K562 (cell line): ENCODE data around the gene ALKBH3. TPM values are rescaled to one million over a fixed set of nuclear protein-coding genes. Genes with fewer than 3 reads are reported as not detected.
A peak's percentile ranks its signal among the peaks of the same experiment; 100 is the strongest.

Source experiments
- ATAC-seq: fragments of 200-7000 bp; cut with Tn5 transposase; 3 replicates; pipeline ENCODE4 v1.9.1; 2020; ENCODE audit warnings: moderate library complexity
- BruUV-seq: library from RNA; stranded (reverse); fragments of 400-500 nt; replicated peaks from 2 replicates; lab custom pipeline; 2021; lab: Mats Ljungman, UMichigan
- CTCF ChIA-PET: fragments of 300-600 bp; formaldehyde crosslinking; extraction: SDS; loops from one replicate; lab custom pipeline; 2021; ENCODE audit warnings: low intra/inter-chr PET ratio; lab: Yijun Ruan, JAX
- POLR2A ChIA-PET: fragments of 300-600, 350-650 bp; sonication (Branson Sonifier 250); formaldehyde crosslinking; extraction: SDS; loops from one replicate; lab custom pipeline; 2021; ENCODE audit warnings: antibody characterized with exemption, inconsistent platforms; lab: Yijun Ruan, JAX
- DNase-seq, 4 experiments: peaks; one replicate each; pipeline versions ENCODE4 v3.0.0 to v3.0.0-alpha.2; 2011 to 2018; ENCODE audit warnings: low spot score in 3 of 4, mixed read lengths in 3 of 4; ENCODE audit errors: extremely low read depth in 1 of 4
- FAIRE-seq: peaks from 2 replicates; lab custom pipeline; 2011; peaks lifted over from hg19 to GRCh38; lab: Jason Lieb, UNC
- H2AFZ ChIP-seq: 2 replicates; pipeline ENCODE4 v1.6.0; 2011; ENCODE audit warnings: low read depth, low read length, control low read depth, inconsistent platforms
- H3K27ac ChIP-seq: fragments of 200-600 bp; 3 replicates; pipeline ENCODE4 v1.8.0; 2011; ENCODE audit warnings: low read depth, mild to moderate bottlenecking, control low read depth, inconsistent platforms, low read length, moderate library complexity, mixed read lengths; ENCODE audit errors: extremely low read depth
- H3K27me3 ChIP-seq, 2 experiments: fragments of 300-600 bp in 1 of 2; 2 replicates in 1 of 2; 3 replicates in 1 of 2; pipeline versions ENCODE4 v1.6.0 to v1.8.0; 2011; ENCODE audit warnings: inconsistent platforms in 2 of 2, low read length in 2 of 2, mild to moderate bottlenecking in 1 of 2, mixed read lengths in 1 of 2, moderate library complexity in 1 of 2; ENCODE audit not compliant: control insufficient read depth in 2 of 2, insufficient read depth in 2 of 2
- H3K36me3 ChIP-seq: fragments of 300-600 bp; 3 replicates; pipeline ENCODE4 v1.8.0; 2011; ENCODE audit warnings: mild to moderate bottlenecking, low read length, inconsistent platforms; ENCODE audit not compliant: control insufficient read depth, insufficient read depth
- H3K4me1 ChIP-seq, 2 experiments: fragments of 200-600 bp in 1 of 2; replicated peaks in 1 of 2; 2 replicates in 1 of 2; 3 replicates in 1 of 2; pipeline versions ENCODE4 v1.5.1 to v1.8.0; 2011; ENCODE audit warnings: inconsistent platforms in 2 of 2, low read length in 2 of 2, mild to moderate bottlenecking in 1 of 2, mixed read lengths in 1 of 2, moderate library complexity in 1 of 2; ENCODE audit not compliant: control insufficient read depth in 2 of 2, insufficient read depth in 2 of 2
- H3K4me2 ChIP-seq: 2 replicates; pipeline ENCODE4 v1.6.1; 2011; ENCODE audit warnings: low read length, control low read depth, inconsistent platforms, mixed read lengths; ENCODE audit not compliant: insufficient read depth
- H3K4me3 ChIP-seq: fragments of 200-600 bp; sonication (generic), shearing (Covaris generic); 2 replicates; pipeline ENCODE4 v1.5.1; 2016; ENCODE audit warnings: control low read depth, inconsistent platforms
- H3K79me2 ChIP-seq: fragments of 200-600 bp; 3 replicates; pipeline ENCODE4 v1.8.0; 2011; ENCODE audit warnings: low read length, inconsistent platforms; ENCODE audit not compliant: control insufficient read depth, insufficient read depth
- H3K9ac ChIP-seq, 2 experiments: 2 replicates each; pipeline versions ENCODE4 v1.6.0 to v1.6.1; 2011; ENCODE audit warnings: low read depth in 2 of 2, low read length in 2 of 2, control low read depth in 1 of 2, inconsistent platforms in 1 of 2, mild to moderate bottlenecking in 1 of 2, mixed read lengths in 1 of 2; ENCODE audit not compliant: insufficient read depth in 1 of 2
- H3K9me1 ChIP-seq: one replicate; pipeline ENCODE4 v1.6.0; 2011; ENCODE audit warnings: inconsistent platforms, mild to moderate bottlenecking, low read length, moderate library complexity; ENCODE audit not compliant: control insufficient read depth, insufficient read depth
- H3K9me3 ChIP-seq: replicated peaks from 2 replicates; pipeline ENCODE4 v1.5.1; 2011; ENCODE audit warnings: low read depth, low read length, inconsistent platforms; ENCODE audit not compliant: control insufficient read depth, insufficient read depth
- H4K20me1 ChIP-seq: replicated peaks from 2 replicates; pipeline ENCODE4 v1.6.1; 2011; ENCODE audit warnings: low read length, inconsistent platforms, mixed read lengths; ENCODE audit not compliant: control insufficient read depth, insufficient read depth
- NFYB ChIP-seq: IDR thresholded peaks from 2 replicates; pipeline ENCODE4 v1.6.1; 2011; ENCODE audit warnings: mild to moderate bottlenecking, moderate library complexity; ENCODE audit not compliant: insufficient read length; ENCODE audit errors: extremely low read depth
- PHB2 ChIP-seq: fragments of 450-650 bp; IDR thresholded peaks from 2 replicates; pipeline ENCODE4 v1.6.1; 2017; ENCODE audit warnings: low read depth
- TAF7 ChIP-seq: fragments of 450-650 bp; IDR thresholded peaks from 2 replicates; pipeline ENCODE4 v1.6.1; 2016; ENCODE audit warnings: missing genetic modification characterization, missing compliant biosample characterization
- ZNF507 ChIP-seq: conservative IDR thresholded peaks from 2 replicates; pipeline ENCODE4 v1.6.1; 2017; ENCODE audit warnings: missing genetic modification characterization, missing compliant biosample characterization
- ZNF644 ChIP-seq: fragments of 200-800 bp; sonication (Bioruptor generic); IDR thresholded peaks from 2 replicates; pipeline ENCODE4 v1.6.1; 2016; ENCODE audit warnings: low read depth, missing genetic modification characterization, missing compliant biosample characterization
- WGBS: fragments of 100-300 bp; shearing (Covaris generic); methylation state at CpG from one replicate; pipeline ENCODE4 v1.1.6; 2016; ENCODE audit warnings: low coverage, mixed read lengths; ENCODE audit not compliant: insufficient coverage; ENCODE audit errors: missing lambda C conversion rate; 5-methylcytosine and 5-hydroxymethylcytosine counted together
- in situ Hi-C: fragments of 300-500 bp; cut with MboI; formaldehyde crosslinking; loops from 4 replicates; pipeline ENCODE4 v1.15.0; 2018; ENCODE audit warnings: inconsistent platforms, mixed read lengths
- intact Hi-C: fragments of 100-400 bp; cut with micrococcal nuclease; formaldehyde crosslinking; loops from 2 replicates; pipeline ENCODE4 v1.14.2; 2022
- polyA plus RNA-seq, 8 experiments: library from polyadenylated mRNA; depleted of rRNA in 4 of 8; stranded (reverse) in 5 of 8; unstranded in 3 of 8; fragments of >200 nt; fragmentation: Nextera tagmentation in 2 of 8; fragmentation: Illumina TruSeq in 1 of 8; extraction: Ambion mirVana in 2 of 8; extraction: Trizol in 1 of 8; gene quantifications; 2 replicates each; pipeline versions ENCODE4 v1.2.1 to v1.2.3, GENCODE V29; 2011 to 2014; ENCODE audit warnings: inconsistent platforms in 1 of 8, missing spikeins in 1 of 8
- total RNA-seq, 7 experiments: library from RNA; depleted of rRNA in 6 of 7; stranded (reverse); fragments of >200 nt in 6 of 7; fragmentation: Illumina TruSeq in 2 of 7; extraction: Trizol in 2 of 7; gene quantifications; 2 replicates each; pipeline versions ENCODE4 v1.2.1 to v1.2.3, GENCODE V29; 2011 to 2021; ENCODE audit warnings: low replicate concordance in 1 of 7
- TF ChIP-seq, protein P1 (sequence below): fragments of 200-800 bp; sonication (Bioruptor generic); IDR thresholded peaks from 2 replicates; pipeline ENCODE4 v1.6.1; 2016; ENCODE audit warnings: missing genetic modification characterization, missing compliant biosample characterization

ALKBH3 gene
- total and polyA plus RNA-seq, 9 of the 15 experiments (the other 6 are each of a cell fraction or from before 2014, with no cell fraction given) = 16.0 to 49.9 (median 36.5) TPM

GRCh38 chr11:43950311-43950855 is 69.8 kb downstream of the ALKBH3 start:
- in situ Hi-C loops (no loop called here), intact Hi-C loops (no loop called here)
- Histone ChIP-seq H3K27me3 (no peaks in the 10 kb centered on the region), H2AFZ (peak overlapping the region; percentile 27; the same call in 1 of the 2 replicates), H4K20me1 (no peaks in the 10 kb centered on the region), H3K4me3 (no peak overlapping the region), H3K9ac (no peak overlapping the region), H3K36me3 (no peaks in the 10 kb centered on the region), H3K27ac (no peak overlapping the region; the same call in 2 of the 3 replicates), H3K4me2 (no peak overlapping the region), H3K9me3 (no peaks in the 10 kb centered on the region; the same call in none of the 2 replicates), H3K79me2 (no peaks in the 10 kb centered on the region), H3K9me1 (no peaks in the 10 kb centered on the region), H3K4me1 (peaks cover 14 to 45% of the 10 kb centered on the region in 2 experiments; a peak in 3 of 5 replicates)
- no peak for FAIRE-seq
- peak in 1 of 4 experiments; percentile 2 for DNase-seq
- no peak for ATAC-seq
- 56% methylated on average over 5 of the region's 5 CpGs for WGBS
- CTCF ChIA-PET = no interaction called here
- TF ChIP-seq, protein P1, sequence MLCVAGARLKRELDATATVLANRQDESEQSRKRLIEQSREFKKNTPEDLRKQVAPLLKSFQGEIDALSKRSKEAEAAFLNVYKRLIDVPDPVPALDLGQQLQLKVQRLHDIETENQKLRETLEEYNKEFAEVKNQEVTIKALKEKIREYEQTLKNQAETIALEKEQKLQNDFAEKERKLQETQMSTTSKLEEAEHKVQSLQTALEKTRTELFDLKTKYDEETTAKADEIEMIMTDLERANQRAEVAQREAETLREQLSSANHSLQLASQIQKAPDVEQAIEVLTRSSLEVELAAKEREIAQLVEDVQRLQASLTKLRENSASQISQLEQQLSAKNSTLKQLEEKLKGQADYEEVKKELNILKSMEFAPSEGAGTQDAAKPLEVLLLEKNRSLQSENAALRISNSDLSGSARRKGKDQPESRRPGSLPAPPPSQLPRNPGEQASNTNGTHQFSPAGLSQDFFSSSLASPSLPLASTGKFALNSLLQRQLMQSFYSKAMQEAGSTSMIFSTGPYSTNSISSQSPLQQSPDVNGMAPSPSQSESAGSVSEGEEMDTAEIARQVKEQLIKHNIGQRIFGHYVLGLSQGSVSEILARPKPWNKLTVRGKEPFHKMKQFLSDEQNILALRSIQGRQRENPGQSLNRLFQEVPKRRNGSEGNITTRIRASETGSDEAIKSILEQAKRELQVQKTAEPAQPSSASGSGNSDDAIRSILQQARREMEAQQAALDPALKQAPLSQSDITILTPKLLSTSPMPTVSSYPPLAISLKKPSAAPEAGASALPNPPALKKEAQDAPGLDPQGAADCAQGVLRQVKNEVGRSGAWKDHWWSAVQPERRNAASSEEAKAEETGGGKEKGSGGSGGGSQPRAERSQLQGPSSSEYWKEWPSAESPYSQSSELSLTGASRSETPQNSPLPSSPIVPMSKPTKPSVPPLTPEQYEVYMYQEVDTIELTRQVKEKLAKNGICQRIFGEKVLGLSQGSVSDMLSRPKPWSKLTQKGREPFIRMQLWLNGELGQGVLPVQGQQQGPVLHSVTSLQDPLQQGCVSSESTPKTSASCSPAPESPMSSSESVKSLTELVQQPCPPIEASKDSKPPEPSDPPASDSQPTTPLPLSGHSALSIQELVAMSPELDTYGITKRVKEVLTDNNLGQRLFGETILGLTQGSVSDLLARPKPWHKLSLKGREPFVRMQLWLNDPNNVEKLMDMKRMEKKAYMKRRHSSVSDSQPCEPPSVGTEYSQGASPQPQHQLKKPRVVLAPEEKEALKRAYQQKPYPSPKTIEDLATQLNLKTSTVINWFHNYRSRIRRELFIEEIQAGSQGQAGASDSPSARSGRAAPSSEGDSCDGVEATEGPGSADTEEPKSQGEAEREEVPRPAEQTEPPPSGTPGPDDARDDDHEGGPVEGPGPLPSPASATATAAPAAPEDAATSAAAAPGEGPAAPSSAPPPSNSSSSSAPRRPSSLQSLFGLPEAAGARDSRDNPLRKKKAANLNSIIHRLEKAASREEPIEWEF (CRISPR knock-in tag) = no peak
- no peak for TF ChIP-seq ZNF507 (tag)
- TF ChIP-seq ZNF644 (tag) = no peak
- 0 out of 2 replicates have a peak, but pooled peaks have one; percentile 12 for TF ChIP-seq TAF7 (tag)
- TF ChIP-seq NFYB = no peak
- no peak for TF ChIP-seq PHB2
- POLR2A ChIA-PET = no interaction called here
- no TSS peak for BruUV-seq
